ENCODE measurements around the gene ANKRD50. TPM values are rescaled to one million over a fixed set of nuclear protein-coding genes. Genes with fewer than 3 reads are reported as not detected.

Gene ANKRD50
- total RNA-seq, 2 experiments from 2014 or later: 0.27 to 0.36 TPM

GRCh38 chr4:124691801-124692200, 20.7 kb downstream of the ANKRD50 start:
- no peak overlapping the region for H3K27ac ChIP-seq (ENCODE audit: low read depth in 1 of 2, low read length in 2 of 2)
- DNase-seq (no peak), ATAC-seq (ENCODE audit: poor library complexity) (no peak)
- no peak overlapping the region for H3K4me3 ChIP-seq (ENCODE audit: low read length)
- H3K4me3 Mint-ChIP-seq: no peak overlapping the region
- no peaks in the 10 kb centered on the region for H3K9me3 ChIP-seq (ENCODE audit: control insufficient read depth in 1 of 2, insufficient read depth in 1 of 2, low read length in 2 of 2)
- H3K4me1 ChIP-seq (ENCODE audit: insufficient read depth, low read length): no peaks in the 10 kb centered on the region
- CTCF ChIA-PET: no interaction called here
- intact Hi-C loops (cut with DNase I, micrococcal nuclease): no loop called here
- no peak overlapping the region for H3K27ac Mint-ChIP-seq
- POLR2A ChIA-PET: no interaction called here
- H3K9me3 Mint-ChIP-seq: no peaks in the 10 kb centered on the region
- H3K36me3 Mint-ChIP-seq (ENCODE audit: low read depth): no peaks in the 10 kb centered on the region
- H3K27me3 ChIP-seq (ENCODE audit: control insufficient read depth in 1 of 2, insufficient read depth in 2 of 2, low read length in 2 of 2): no peaks in the 10 kb centered on the region
- no peaks in the 10 kb centered on the region for H3K4me1 Mint-ChIP-seq (ENCODE audit: low read depth)
- no peaks in the 10 kb centered on the region for H3K27me3 Mint-ChIP-seq
- no peak for TF ChIP-seq CTCF (IDR thresholded peaks at IDR 0.05)
- no peaks in the 10 kb centered on the region for H3K36me3 ChIP-seq (ENCODE audit: insufficient read depth, low read length)

GRCh38 chr4:124686279-124686678, 26.3 kb downstream of the ANKRD50 start:
- H3K27me3 ChIP-seq (ENCODE audit: control insufficient read depth in 1 of 2, insufficient read depth in 2 of 2, low read length in 2 of 2): no peaks in the 10 kb centered on the region
- H3K4me3 ChIP-seq (ENCODE audit: low read length): no peak overlapping the region
- no peaks in the 10 kb centered on the region for H3K27me3 Mint-ChIP-seq
- H3K36me3 ChIP-seq (ENCODE audit: insufficient read depth, low read length): no peaks in the 10 kb centered on the region
- ChIA-PET CTCF (no interaction called here), POLR2A (no interaction called here)
- no peaks in the 10 kb centered on the region for H3K9me3 Mint-ChIP-seq
- H3K27ac Mint-ChIP-seq: no peak overlapping the region
- DNase-seq (no peak), ATAC-seq (ENCODE audit: poor library complexity) (no peak)
- H3K4me1 Mint-ChIP-seq (ENCODE audit: low read depth): no peaks in the 10 kb centered on the region
- H3K4me3 Mint-ChIP-seq: no peak overlapping the region
- no peak for TF ChIP-seq CTCF (IDR thresholded peaks at IDR 0.05)
- no peaks in the 10 kb centered on the region for H3K4me1 ChIP-seq (ENCODE audit: insufficient read depth, low read length)
- no peak overlapping the region for H3K27ac ChIP-seq (ENCODE audit: low read depth in 1 of 2, low read length in 2 of 2)
- no peaks in the 10 kb centered on the region for H3K9me3 ChIP-seq (ENCODE audit: control insufficient read depth in 1 of 2, insufficient read depth in 1 of 2, low read length in 2 of 2)
- no peaks in the 10 kb centered on the region for H3K36me3 Mint-ChIP-seq (ENCODE audit: low read depth)
- intact Hi-C loops (cut with DNase I, micrococcal nuclease): no loop called here

- no peak overlapping the region for H3K27ac ChIP-seq (ENCODE audit: low read depth in 1 of 2, low read length in 2 of 2)
- Mint-ChIP-seq H3K4me3 (no peak overlapping the region), H3K27ac (no peak overlapping the region), H3K9me3 (no peaks in the 10 kb centered on the region), H3K36me3 (ENCODE audit: low read depth) (no peaks in the 10 kb centered on the region), H3K4me1 (ENCODE audit: low read depth) (no peaks in the 10 kb centered on the region), H3K27me3 (no peaks in the 10 kb centered on the region)
- no peaks in the 10 kb centered on the region for H3K27me3 ChIP-seq (ENCODE audit: control insufficient read depth in 1 of 2, insufficient read depth in 2 of 2, low read length in 2 of 2)
- H3K4me3 ChIP-seq (ENCODE audit: low read length): no peak overlapping the region
- no peaks in the 10 kb centered on the region for H3K36me3 ChIP-seq (ENCODE audit: insufficient read depth, low read length)
- no peak for TF ChIP-seq CTCF (IDR thresholded peaks at IDR 0.05)
- ChIA-PET POLR2A (no interaction called here), CTCF (no interaction called here)
- DNase-seq: no peak
- no peak for ATAC-seq (ENCODE audit: poor library complexity)
- intact Hi-C loops (cut with DNase I, micrococcal nuclease): no loop called here
- H3K9me3 ChIP-seq (ENCODE audit: control insufficient read depth in 1 of 2, insufficient read depth in 1 of 2, low read length in 2 of 2): no peaks in the 10 kb centered on the region
- H3K4me1 ChIP-seq (ENCODE audit: insufficient read depth, low read length): no peaks in the 10 kb centered on the region
Measured at GRCh38 chr4:124685851-124686250, 26.7 kb downstream of the ANKRD50 start.

Data from CD4-positive, alpha-beta T cell (primary cell).